GM19023 (cell line): Measurements from ENCODE around the gene NCKIPSD.

ENCODE experiments used
- ATAC-seq: cut with Tn5 transposase; IDR thresholded peaks from one replicate; pipeline ENCODE4 v1.9.1; 2021; ENCODE audit warnings: mild to moderate bottlenecking, moderate library complexity; ENCODE audit not compliant: unreplicated experiment

Gene NCKIPSD

GRCh38 chr3:48697952-48698351, 12.2 kb upstream of the NCKIPSD start:
- ATAC-seq, result no peak

GRCh38 chr3:48696601-48697000, 10.9 kb upstream of the NCKIPSD start:
- no peak for ATAC-seq

- ATAC-seq, result no peak
Observed at GRCh38 chr3:48696156-48696555, 10.4 kb upstream of the NCKIPSD start.

GRCh38 chr3:48695393-48695753, 9.7 kb upstream of the NCKIPSD start:
- no peak for ATAC-seq

GRCh38 chr3:48694610-48695392, 9.1 kb upstream of the NCKIPSD start:
- ATAC-seq, result no peak

GRCh38 chr3:48693826-48694225, 8.1 kb upstream of the NCKIPSD start:
- no peak for ATAC-seq

GRCh38 chr3:48692551-48692950, 6.8 kb upstream of the NCKIPSD start:
- ATAC-seq, result no peak

GRCh38 chr3:48690846-48691458, 5.2 kb upstream of the NCKIPSD start:
- ATAC-seq, result no peak

- no peak for ATAC-seq
Observed at GRCh38 chr3:48689384-48689783, 3.7 kb upstream of the NCKIPSD start.

- ATAC-seq, result no peak
Observed at GRCh38 chr3:48688737-48689075, 3.0 kb upstream of the NCKIPSD start.

GRCh38 chr3:48688032-48688736, 2.5 kb upstream of the NCKIPSD start:
- ATAC-seq, result no peak

GRCh38 chr3:48687220-48687678, 1.5 kb upstream of the NCKIPSD start:
- ATAC-seq, result no peak

- ATAC-seq, result no peak
Observed at GRCh38 chr3:48686538-48687219, 964 bp upstream of the NCKIPSD start.

- ATAC-seq, result no peak
Observed at GRCh38 chr3:48685293-48685602, 467 bp downstream of the NCKIPSD start.

GRCh38 chr3:48684480-48685143, 1.1 kb downstream of the NCKIPSD start:
- ATAC-seq, result no peak

GRCh38 chr3:48684054-48684349, 1.7 kb downstream of the NCKIPSD start:
- ATAC-seq, result no peak

- no peak for ATAC-seq
Observed at GRCh38 chr3:48682786-48683185, 2.9 kb downstream of the NCKIPSD start.

GRCh38 chr3:48681974-48682610, 3.6 kb downstream of the NCKIPSD start:
- no peak for ATAC-seq

- no peak for ATAC-seq
Observed at GRCh38 chr3:48681541-48681880, 4.2 kb downstream of the NCKIPSD start.

- no peak for ATAC-seq
Observed at GRCh38 chr3:48680811-48681540, 4.7 kb downstream of the NCKIPSD start.
